ENCODE measurements around the gene CDC16. TPM values are rescaled to one million over a fixed set of nuclear protein-coding genes. Genes with fewer than 3 reads are reported as not detected.

CDC16 gene
- total and polyA plus RNA-seq, 2 of the 8 experiments (the other 6 are each of a cell fraction or from before 2014, with no cell fraction given), result 42.5 to 83.4 TPM

- no peak for TF ChIP-seq CREB1 (IDR thresholded peaks at IDR 0.05)
Observed at GRCh38 chr13:114203536-114203935, 31.2 kb upstream of the CDC16 start (continued).

GRCh38 chr13:114204894-114205293 is 29.8 kb upstream of the CDC16 start:
- H3K9me3 ChIP-seq (ENCODE audit: insufficient read depth in 2 of 2, low read depth in 1 of 2, low read length in 1 of 2), result peaks cover 21 to 22% of the 10 kb centered on the region in 2 experiments
- H3K18ac ChIP-seq (ENCODE audit: extremely low read depth, low read length), result no peak overlapping the region
- H3K27me3 ChIP-seq (replicated peaks in 1 of 4; ENCODE audit: control insufficient read depth in 3 of 4, extremely low read depth in 1 of 4, insufficient read depth in 3 of 4, low read length in 3 of 4), result no peaks in the 10 kb centered on the region
- no peak overlapping the region for H4K8ac ChIP-seq (ENCODE audit: extremely low read depth, insufficient read depth, low read length)
- H3K4me2 ChIP-seq (ENCODE audit: insufficient read depth in 1 of 2, low read depth in 2 of 2, low read length in 2 of 2), result no peak overlapping the region
- WGBS, 2 experiments (ENCODE audit: extremely low coverage in 1 of 2, insufficient coverage in 1 of 2, insufficient read length in 1 of 2, insufficient replicate concordance in 2 of 2, low coverage in 1 of 2, low lambda C conversion rate in 2 of 2, missing lambda C conversion rate in 1 of 2), result 91% methylated on average over 4 of the region's 4 CpGs; no CpG with 5 or more reads in 1 of the 2 experiments
- no peak overlapping the region for H2BK12ac ChIP-seq (ENCODE audit: low read depth, low read length)
- H3K79me1 ChIP-seq (ENCODE audit: low read depth, low read length), result no peaks in the 10 kb centered on the region
- CTCF ChIA-PET (ENCODE audit: partially characterized antibody), result no interaction called here
- no peak overlapping the region for H2BK5ac ChIP-seq (ENCODE audit: low read depth, low read length)
- no peak overlapping the region for H2BK120ac ChIP-seq (replicated peaks; ENCODE audit: low read depth, low read length)
- H3K23ac ChIP-seq (ENCODE audit: insufficient read length), result no peak overlapping the region
- H3K4ac ChIP-seq (replicated peaks; ENCODE audit: insufficient read length, low read depth, low read length), result no peak overlapping the region
- H3K23me2 ChIP-seq (ENCODE audit: low read depth, low read length), result no peaks in the 10 kb centered on the region; the same call in 1 of the 2 replicates
- peaks cover 0 to 4% (median 2%) of the 10 kb centered on the region in 4 experiments; a peak in 4 of 7 replicates for H3K4me1 ChIP-seq (replicated peaks in 1 of 4; ENCODE audit: control insufficient read depth in 3 of 4, insufficient read depth in 4 of 4, low read length in 3 of 4)
- no peak overlapping the region for H3K9ac ChIP-seq (replicated peaks in 1 of 4; ENCODE audit: extremely low read depth in 1 of 4, low read depth in 3 of 4, low read length in 3 of 4)
- no peak overlapping the region for H3K27ac ChIP-seq (ENCODE audit: low read depth, low read length)
- no peak overlapping the region for H3K4me3 ChIP-seq (ENCODE audit: extremely low read depth in 1 of 4, insufficient read depth in 2 of 4, low read depth in 3 of 4, low read length in 4 of 4)
- H4K91ac ChIP-seq (replicated peaks; ENCODE audit: insufficient read length, low read length), result no peak overlapping the region
- H2BK15ac ChIP-seq (ENCODE audit: low read length), result no peak overlapping the region
- no peaks in the 10 kb centered on the region for H3K79me2 ChIP-seq (ENCODE audit: control insufficient read depth in 1 of 2, insufficient read depth in 2 of 2, low read length in 2 of 2)
- H2AFZ ChIP-seq (ENCODE audit: low read length), result no peak overlapping the region
- no peaks in the 10 kb centered on the region for H3K36me3 ChIP-seq (ENCODE audit: control insufficient read depth in 2 of 4, insufficient read depth in 4 of 4, low read length in 3 of 4)
- no peaks in the 10 kb centered on the region for H4K20me1 ChIP-seq (replicated peaks in 1 of 2; ENCODE audit: control insufficient read depth in 1 of 2, insufficient read depth in 2 of 2, low read length in 2 of 2)
- no peak overlapping the region for H3K56ac ChIP-seq (replicated peaks; ENCODE audit: insufficient read length, low read depth, low read length)
- FAIRE-seq (no peak), DNase-seq (ENCODE audit: low read depth in 1 of 2, low spot score in 2 of 2) (no peak)
- no peak overlapping the region for H4K5ac ChIP-seq (ENCODE audit: insufficient read length, low read depth, low read length)
- POLR2A ChIA-PET (ENCODE audit: partially characterized antibody), result no interaction called here
- no peak overlapping the region for H2BK20ac ChIP-seq (ENCODE audit: low read length)
- no peak overlapping the region for H3K14ac ChIP-seq (ENCODE audit: insufficient read length)
- no peak overlapping the region for H2AK5ac ChIP-seq (ENCODE audit: low read depth, low read length)
- TF ChIP-seq SRF (IDR thresholded peaks at IDR 0.05; ENCODE audit: low read depth, low read length), result no peak
- TF ChIP-seq CBX5 (IDR thresholded peaks at IDR 0.05; ENCODE audit: low read depth, low read length), result no peak
- no peak for TF ChIP-seq ASH2L (IDR thresholded peaks at IDR 0.05; ENCODE audit: low read length)
- no peak for TF ChIP-seq CEBPB (IDR thresholded peaks at IDR 0.05; ENCODE audit: low read depth, low read length)
- TF ChIP-seq MAFK (IDR thresholded peaks at IDR 0.05; ENCODE audit: low read depth, low read length), result no peak
- TF ChIP-seq CTBP2 (IDR thresholded peaks at IDR 0.05; ENCODE audit: borderline replicate concordance, insufficient read depth, insufficient read length, low read length), result no peak
- no peak for TF ChIP-seq SIX5 (IDR thresholded peaks at IDR 0.05; ENCODE audit: low read depth, low read length)
- no peak for TF ChIP-seq BRCA1 (IDR thresholded peaks at IDR 0.05; ENCODE audit: low read depth, low read length)
- no peak for TF ChIP-seq FOSL1 (IDR thresholded peaks at IDR 0.05; ENCODE audit: insufficient read depth, low read depth, low read length)
- TF ChIP-seq CREB1 (IDR thresholded peaks at IDR 0.05), result no peak
- TF ChIP-seq RBBP5 (IDR thresholded peaks at IDR 0.05; ENCODE audit: borderline replicate concordance, low read depth, low read length), result no peak
- TF ChIP-seq CHD2 (IDR thresholded peaks at IDR 0.05; ENCODE audit: low read length), result no peak
- TF ChIP-seq TCF12 (IDR thresholded peaks at IDR 0.05; ENCODE audit: low read depth, low read length), result no peak
- no peak for TF ChIP-seq SIN3A (conservative IDR thresholded peaks at IDR 0.05 in 1 of 2, IDR thresholded peaks at IDR 0.05 in 1 of 2; ENCODE audit: low read depth in 1 of 2, low read length in 2 of 2)
